Osteoblast (primary cell): ENCODE data around the gene STAB1. TPM values are rescaled to one million over a fixed set of nuclear protein-coding genes. Genes with fewer than 3 reads are reported as not detected.

Experiments
- DNase-seq: peaks from one replicate; pipeline ENCODE4 v3.0.0; 2011; ENCODE audit warnings: low spot score, mixed read lengths; ENCODE audit not compliant: insufficient read length; ENCODE audit errors: missing footprints
- H2AFZ ChIP-seq: 2 replicates; pipeline ENCODE4 v1.6.0; 2011; ENCODE audit warnings: mild to moderate bottlenecking, low read length
- H3K27ac ChIP-seq: 2 replicates; pipeline ENCODE4 v1.5.1; 2011; ENCODE audit warnings: mild to moderate bottlenecking, low read depth, low read length, moderate library complexity
- H3K27me3 ChIP-seq: 2 replicates; pipeline ENCODE4 v1.6.0; 2012; ENCODE audit warnings: mild to moderate bottlenecking, control low read depth, inconsistent platforms, low read length, moderate library complexity; ENCODE audit not compliant: insufficient read depth
- H3K36me3 ChIP-seq: 2 replicates; pipeline ENCODE4 v1.5.1; 2011; ENCODE audit warnings: mild to moderate bottlenecking, low read length, control low read depth, moderate library complexity; ENCODE audit not compliant: insufficient read depth
- H3K4me1 ChIP-seq: 2 replicates; pipeline ENCODE4 v1.5.1; 2011; ENCODE audit warnings: mild to moderate bottlenecking, low read length, control low read depth, moderate library complexity; ENCODE audit not compliant: insufficient read depth
- H3K4me2 ChIP-seq: 2 replicates; pipeline ENCODE4 v1.6.0; 2011; ENCODE audit warnings: mild to moderate bottlenecking, low read length; ENCODE audit not compliant: insufficient read depth
- H3K4me3 ChIP-seq: fragments of 200-600 bp; sonication (generic); 3 replicates; pipeline ENCODE4 v1.5.1; 2012; ENCODE audit warnings: mild to moderate bottlenecking, low read length, inconsistent platforms; ENCODE audit not compliant: insufficient read depth
- H3K79me2 ChIP-seq: 2 replicates; pipeline ENCODE4 v1.6.0; 2012; ENCODE audit warnings: mild to moderate bottlenecking, low read length, control low read depth, inconsistent platforms; ENCODE audit not compliant: insufficient read depth
- H3K9me3 ChIP-seq: 2 replicates; pipeline ENCODE4 v1.5.1; 2011; ENCODE audit warnings: low read depth, low read length, control low read depth
- H4K20me1 ChIP-seq: 2 replicates; pipeline ENCODE4 v1.6.0; 2012; ENCODE audit warnings: mild to moderate bottlenecking, low read length, control low read depth; ENCODE audit not compliant: insufficient read depth
- total RNA-seq: library from RNA; depleted of rRNA; stranded (reverse); fragments of >200 nt; gene quantifications from 2 replicates; pipeline ENCODE4 v1.2.3, GENCODE V29; 2012
- TF ChIP-seq, protein P1 (sequence below): IDR thresholded peaks from 2 replicates; pipeline ENCODE4 v1.5.1; 2011; ENCODE audit warnings: mild to moderate bottlenecking, low read depth, low read length, moderate library complexity; ENCODE audit errors: extremely low read depth

Gene STAB1
- total RNA-seq, 1 donor, result 1.1 TPM

GRCh38 chr3:52503788-52504424 lies 8.8 kb downstream of the STAB1 start:
- H4K20me1 ChIP-seq, result no peaks in the 10 kb centered on the region
- no peaks in the 10 kb centered on the region for H3K27me3 ChIP-seq
- no peak overlapping the region for H2AFZ ChIP-seq
- TF ChIP-seq, protein P1, sequence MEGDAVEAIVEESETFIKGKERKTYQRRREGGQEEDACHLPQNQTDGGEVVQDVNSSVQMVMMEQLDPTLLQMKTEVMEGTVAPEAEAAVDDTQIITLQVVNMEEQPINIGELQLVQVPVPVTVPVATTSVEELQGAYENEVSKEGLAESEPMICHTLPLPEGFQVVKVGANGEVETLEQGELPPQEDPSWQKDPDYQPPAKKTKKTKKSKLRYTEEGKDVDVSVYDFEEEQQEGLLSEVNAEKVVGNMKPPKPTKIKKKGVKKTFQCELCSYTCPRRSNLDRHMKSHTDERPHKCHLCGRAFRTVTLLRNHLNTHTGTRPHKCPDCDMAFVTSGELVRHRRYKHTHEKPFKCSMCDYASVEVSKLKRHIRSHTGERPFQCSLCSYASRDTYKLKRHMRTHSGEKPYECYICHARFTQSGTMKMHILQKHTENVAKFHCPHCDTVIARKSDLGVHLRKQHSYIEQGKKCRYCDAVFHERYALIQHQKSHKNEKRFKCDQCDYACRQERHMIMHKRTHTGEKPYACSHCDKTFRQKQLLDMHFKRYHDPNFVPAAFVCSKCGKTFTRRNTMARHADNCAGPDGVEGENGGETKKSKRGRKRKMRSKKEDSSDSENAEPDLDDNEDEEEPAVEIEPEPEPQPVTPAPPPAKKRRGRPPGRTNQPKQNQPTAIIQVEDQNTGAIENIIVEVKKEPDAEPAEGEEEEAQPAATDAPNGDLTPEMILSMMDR, result no peak
- no peaks in the 10 kb centered on the region for H3K36me3 ChIP-seq
- no peaks in the 10 kb centered on the region for H3K79me2 ChIP-seq
- DNase-seq, result no peak
- no peaks in the 10 kb centered on the region for H3K9me3 ChIP-seq
- no peak overlapping the region for H3K4me3 ChIP-seq
- H3K4me2 ChIP-seq, result no peak overlapping the region
- peaks cover 8% of the 10 kb centered on the region for H3K4me1 ChIP-seq
- H3K27ac ChIP-seq, result no peak overlapping the region

DNA sequence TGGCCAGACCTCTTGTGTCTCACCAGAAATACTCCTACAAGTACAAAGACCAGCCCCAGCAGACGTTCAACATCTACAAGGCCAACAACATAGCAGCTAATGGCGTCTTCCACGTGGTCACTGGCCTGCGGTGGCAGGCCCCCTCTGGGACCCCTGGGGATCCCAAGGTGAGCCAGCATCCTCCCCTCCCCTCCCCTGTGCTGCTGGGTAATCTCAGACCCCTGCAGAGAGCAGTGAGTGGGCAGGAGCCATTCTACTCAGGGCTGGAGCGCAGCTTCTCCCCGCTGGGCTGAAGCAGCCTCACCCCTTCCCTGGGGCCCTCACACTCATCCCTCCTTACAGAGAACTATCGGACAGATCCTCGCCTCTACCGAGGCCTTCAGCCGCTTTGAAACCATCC lies 9.8 kb downstream of the STAB1 start:
- no peaks in the 10 kb centered on the region for H4K20me1 ChIP-seq
- no peak overlapping the region for H3K4me2 ChIP-seq
- DNase-seq, result no peak
- H3K27ac ChIP-seq, result no peak overlapping the region
- H3K79me2 ChIP-seq, result no peaks in the 10 kb centered on the region
- H3K4me1 ChIP-seq, result peaks cover 3% of the 10 kb centered on the region
- TF ChIP-seq, protein P1, result no peak
- H3K4me3 ChIP-seq, result no peak overlapping the region
- H3K9me3 ChIP-seq, result no peaks in the 10 kb centered on the region
- no peak overlapping the region for H2AFZ ChIP-seq
- H3K36me3 ChIP-seq, result no peaks in the 10 kb centered on the region
- H3K27me3 ChIP-seq, result no peaks in the 10 kb centered on the region

DNA sequence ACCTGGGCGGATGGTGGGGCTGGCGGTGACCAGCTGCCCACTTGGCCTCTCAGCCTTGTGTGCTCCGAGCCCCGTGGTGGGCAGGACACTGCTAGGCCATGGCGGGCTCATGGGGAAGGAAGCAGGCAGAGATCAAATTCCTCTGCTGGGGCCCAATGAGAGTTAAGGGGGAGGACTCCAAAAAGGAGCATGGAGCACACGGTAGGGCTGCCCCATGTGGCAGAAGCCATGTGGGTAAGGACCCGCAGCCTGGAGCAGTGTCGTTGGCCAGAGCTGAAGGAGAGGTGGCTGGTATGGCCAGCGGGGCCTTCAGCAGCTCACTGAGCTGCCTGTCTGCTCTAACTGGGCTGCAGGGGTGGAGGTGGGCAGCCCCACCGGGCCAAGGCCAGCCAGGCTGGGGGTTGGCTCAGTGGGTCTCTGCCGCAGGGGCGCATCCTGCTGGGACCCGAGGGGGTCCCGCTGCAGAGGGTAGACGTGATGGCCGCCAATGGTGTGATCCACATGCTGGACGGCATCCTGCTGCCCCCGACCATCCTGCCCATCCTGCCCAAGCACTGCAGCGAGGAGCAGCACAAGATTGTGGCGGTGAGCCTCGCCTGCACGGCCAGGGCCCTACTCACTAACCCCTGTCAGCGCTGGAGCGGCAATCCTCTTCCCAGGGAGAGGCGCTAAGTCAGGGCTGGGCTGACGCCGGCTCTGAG lies 11.3 kb downstream of the STAB1 start:
- no peak overlapping the region for H2AFZ ChIP-seq
- H3K9me3 ChIP-seq, result no peaks in the 10 kb centered on the region
- no peaks in the 10 kb centered on the region for H4K20me1 ChIP-seq
- H3K27me3 ChIP-seq, result no peaks in the 10 kb centered on the region
- no peak for DNase-seq
- TF ChIP-seq, protein P1, result no peak
- peaks cover 3% of the 10 kb centered on the region for H3K4me1 ChIP-seq
- H3K4me3 ChIP-seq, result no peak overlapping the region
- H3K27ac ChIP-seq, result no peak overlapping the region
- H3K36me3 ChIP-seq, result no peaks in the 10 kb centered on the region
- no peaks in the 10 kb centered on the region for H3K79me2 ChIP-seq
- no peak overlapping the region for H3K4me2 ChIP-seq

- DNase-seq, result peak; percentile 99
- Histone ChIP-seq H3K27ac (no peak overlapping the region), H4K20me1 (no peaks in the 10 kb centered on the region), H3K79me2 (no peaks in the 10 kb centered on the region), H3K4me3 (no peak overlapping the region), H3K27me3 (peaks cover 3% of the 10 kb centered on the region), H3K9me3 (no peaks in the 10 kb centered on the region), H2AFZ (no peak overlapping the region), H3K4me1 (peaks cover 3% of the 10 kb centered on the region), H3K36me3 (no peaks in the 10 kb centered on the region), H3K4me2 (no peak overlapping the region)
- TF ChIP-seq, protein P1, result no peak
These were observed 12.2 kb downstream of the STAB1 start for GRCh38 chr3:52507359-52507758.
